ENCODE results near the gene CLEC1A.
"Not testable (repeated sequence)": the region's sequence is repeated elsewhere in the genome, so short reads cannot be mapped to it uniquely, and the experiment has no call there.

CLEC1A gene

DNA sequence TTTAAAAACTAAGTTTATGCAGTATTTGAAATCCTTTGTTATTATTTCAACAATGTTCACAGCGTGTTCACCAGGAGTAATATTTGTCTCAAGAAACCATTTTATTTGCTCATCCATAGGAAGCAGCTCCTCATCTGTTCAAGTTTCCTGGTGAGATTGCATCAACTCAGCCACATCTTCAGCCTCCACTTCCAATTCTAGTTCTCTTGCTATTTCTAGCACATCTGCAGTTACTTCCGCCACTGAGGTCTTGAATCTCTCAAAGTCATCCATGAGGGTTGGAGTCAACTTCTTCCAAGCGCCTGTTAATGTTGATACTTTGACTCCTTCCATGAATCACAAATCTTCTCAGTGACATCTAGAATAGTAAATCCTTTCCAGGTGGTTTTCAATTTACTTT, 50.3 kb downstream of the CLEC1A start:
- no peak for DNase-seq (ENCODE audit: low spot score)

DNA sequence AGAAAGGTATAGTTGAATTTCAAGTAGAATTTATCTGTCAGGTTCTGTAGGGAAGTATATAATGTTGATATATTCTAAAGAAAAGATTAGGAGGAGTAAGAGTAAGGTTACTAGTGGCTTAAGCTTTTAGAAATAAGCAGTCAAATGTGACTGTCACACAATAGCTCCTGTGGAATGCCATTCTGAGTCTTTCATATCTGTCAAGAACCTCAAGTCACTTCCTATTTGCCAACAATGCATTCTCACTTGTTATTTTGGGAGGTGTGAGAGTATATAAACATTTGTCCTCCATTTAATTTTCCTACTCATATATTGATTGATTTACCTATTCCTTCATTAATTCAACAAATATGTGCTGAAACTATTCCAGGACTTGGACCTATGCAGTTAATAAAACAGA, 56.6 kb downstream of the CLEC1A start:
- no peak for DNase-seq (ENCODE audit: low spot score)

DNA sequence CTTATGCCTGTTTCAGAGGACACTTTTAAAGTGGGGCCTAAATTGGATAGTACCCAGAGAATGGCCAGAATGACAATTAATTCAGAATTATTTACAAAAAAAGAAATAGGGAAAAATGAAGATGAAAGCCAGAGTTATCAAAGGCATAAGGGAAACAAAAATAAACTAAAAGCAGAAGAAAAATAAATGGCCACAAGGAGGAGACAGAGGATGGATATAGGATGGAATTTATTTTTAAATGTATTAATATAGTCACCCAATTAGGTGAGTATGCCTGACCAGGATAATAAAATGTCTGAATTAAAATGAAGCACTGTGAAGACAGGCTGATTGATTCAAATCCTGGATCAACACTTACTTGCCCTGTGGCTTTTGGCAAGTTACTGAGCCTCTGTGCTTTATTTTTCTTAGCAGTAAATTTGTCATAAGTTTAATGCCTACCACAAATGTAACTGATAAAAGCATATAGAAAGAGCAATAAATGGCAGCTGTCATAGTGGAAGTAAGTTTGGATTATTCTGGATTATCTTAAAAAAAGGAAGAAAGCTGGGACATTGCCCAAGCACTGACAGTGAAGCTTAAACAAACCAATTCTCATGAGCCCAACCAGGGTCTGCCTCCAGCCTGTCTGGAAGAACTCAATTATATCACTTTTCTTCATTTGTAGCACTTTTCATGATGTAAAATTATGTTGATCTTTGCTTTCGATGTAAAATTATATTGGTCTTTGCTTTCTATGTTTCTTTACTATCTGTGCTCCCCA, 64.8 kb downstream of the CLEC1A start:
- DNase-seq (ENCODE audit: low spot score) = no peak

DNA sequence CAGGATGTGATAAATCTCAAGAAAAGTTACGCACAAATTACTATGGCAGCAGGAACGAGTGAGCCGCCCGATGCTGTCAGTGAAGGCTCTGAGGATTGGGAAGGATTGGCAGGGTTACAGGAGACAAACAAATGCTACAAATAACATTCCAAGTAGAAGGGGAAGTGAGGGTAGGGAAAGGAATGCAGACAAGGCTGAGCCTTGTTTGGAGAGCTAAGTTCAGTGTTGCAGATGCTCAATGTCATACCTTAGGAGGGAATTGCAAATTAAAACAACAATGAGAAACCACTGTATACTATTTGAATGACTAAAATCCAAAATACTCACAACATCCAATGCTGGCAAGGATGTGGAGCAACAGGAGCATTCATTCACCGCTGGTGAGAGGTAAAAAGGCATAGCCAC, 67.0 kb downstream of the CLEC1A start:
- DNase-seq (ENCODE audit: low spot score) = no peak

DNA sequence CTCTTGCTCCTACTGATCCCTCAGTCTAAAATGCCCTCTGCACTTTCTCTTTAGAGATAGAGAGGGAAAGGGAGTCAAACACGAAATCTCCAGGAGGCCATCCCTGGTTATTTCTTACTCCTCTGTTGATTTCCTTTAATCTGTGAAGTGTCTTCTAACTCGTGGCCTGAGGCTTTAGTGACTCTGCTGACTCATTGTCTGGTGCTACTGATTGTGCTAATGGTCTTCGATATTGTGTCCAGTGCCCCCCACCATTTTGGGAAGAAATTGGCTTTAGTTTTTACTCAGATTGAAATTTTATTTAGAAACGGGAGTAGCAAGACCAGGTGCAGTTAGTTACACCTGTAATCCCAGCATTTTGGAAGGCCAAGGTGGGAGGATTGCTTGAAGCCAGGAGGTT, 67.5 kb downstream of the CLEC1A start:
- no peak for DNase-seq (ENCODE audit: low spot score)

DNA sequence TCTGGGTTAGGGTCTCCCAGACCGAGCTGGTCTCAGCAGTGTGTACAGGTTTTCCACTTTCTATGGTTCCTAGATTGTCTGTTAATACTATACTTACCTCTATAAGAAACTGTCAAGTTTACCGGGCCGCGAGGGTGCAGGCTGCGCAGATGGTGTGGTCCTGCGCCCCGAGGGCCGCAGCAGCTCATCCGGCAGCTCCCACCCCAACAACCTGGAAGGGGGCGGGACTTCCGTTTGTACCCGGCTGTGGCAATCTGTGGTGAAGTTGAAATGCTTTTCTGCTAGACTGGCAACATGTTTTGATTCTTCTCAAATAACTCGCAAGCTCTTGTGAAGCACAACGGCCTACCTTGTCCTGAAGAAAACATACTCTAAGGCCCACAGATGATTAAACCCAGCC, 68.3 kb downstream of the CLEC1A start, which contains the start of gene CLEC9A:
TSS of gene CLEC9A (plus strand) at position 237 of the 400 bp plus-strand sequence. CDS start 22,006 bp downstream, outside the sequence.
- no peak for DNase-seq (ENCODE audit: low spot score)

DNA sequence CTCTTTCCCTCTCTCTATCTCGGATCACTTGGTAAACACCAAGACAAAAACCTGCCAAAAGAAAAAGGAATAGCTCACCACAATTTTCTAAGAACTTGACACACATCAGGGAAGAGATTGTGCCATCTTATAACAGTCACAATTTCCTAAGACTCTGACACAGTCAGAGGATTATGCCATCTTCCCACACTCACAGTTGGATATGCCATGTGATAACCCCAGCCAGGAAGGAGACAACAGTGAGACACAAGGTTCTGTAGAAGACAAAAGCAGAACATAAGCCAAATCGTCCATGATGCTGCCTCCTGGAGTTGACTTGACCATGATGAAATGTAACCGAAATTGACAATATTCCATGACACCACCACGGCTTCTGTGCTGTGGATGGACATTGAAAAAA, 71.1 kb downstream of the CLEC1A start:
- DNase-seq (ENCODE audit: low spot score) = no peak

DNA sequence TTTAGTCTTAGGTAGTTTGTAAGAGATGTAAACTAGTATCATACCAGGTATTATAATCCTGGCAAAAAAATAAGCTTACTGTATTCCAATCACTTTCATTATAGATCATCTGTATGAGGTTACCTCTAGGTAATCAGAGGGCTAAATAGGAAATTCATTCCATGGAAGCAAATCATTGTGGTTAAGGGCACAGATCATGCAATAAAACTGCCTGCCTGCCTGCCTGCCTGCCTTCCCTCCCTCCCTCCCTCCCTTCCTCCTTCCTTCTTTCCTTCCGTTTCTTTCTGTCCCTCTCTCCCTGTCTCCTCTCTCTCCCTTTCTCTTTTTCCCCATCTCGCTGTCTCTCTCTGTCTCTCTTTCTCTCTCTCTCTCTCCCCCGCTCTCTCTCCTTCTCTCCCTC, 71.5 kb downstream of the CLEC1A start:
- DNase-seq (ENCODE audit: low spot score) = no peak

DNA sequence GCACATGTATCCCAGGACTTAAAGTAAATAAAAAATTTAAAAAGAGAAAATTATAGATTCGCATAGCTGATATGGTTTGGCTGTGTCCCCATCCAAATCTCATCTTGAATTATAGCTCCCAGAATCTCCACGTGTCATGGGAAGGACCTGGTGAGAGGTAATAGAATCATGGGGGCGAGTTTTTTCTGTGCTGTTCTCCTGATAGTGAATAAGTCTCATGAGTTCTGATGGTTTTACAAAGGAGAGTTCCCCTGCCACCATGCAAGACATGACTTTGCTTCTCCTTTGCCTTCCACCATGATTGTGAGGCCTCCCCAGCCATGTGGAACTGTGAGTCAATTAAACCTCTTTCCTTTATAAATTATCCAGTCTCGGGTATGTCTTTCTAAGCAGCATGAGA, 72.1 kb downstream of the CLEC1A start:
- DNase-seq (ENCODE audit: low spot score) = not testable (repeated sequence)

DNA sequence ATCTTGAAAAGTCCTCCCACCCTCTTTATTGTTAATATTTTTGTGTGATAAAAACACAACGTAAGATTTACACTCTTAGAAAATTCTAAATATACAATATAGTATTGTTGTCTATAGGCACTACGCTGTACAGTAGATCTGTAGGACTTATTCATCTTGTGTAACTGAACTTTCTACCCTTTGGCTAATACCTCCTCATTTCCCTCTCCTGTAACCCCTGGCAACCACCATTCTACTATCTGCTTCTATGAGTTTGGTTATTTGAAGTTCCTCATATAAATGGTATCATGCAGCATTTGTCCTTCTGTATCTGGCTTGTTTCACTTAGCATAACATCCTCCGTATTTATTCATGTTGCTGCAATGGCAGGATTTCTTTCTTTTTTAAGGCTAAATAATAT, 73.5 kb downstream of the CLEC1A start:
- DNase-seq (ENCODE audit: low spot score) = no peak

DNA sequence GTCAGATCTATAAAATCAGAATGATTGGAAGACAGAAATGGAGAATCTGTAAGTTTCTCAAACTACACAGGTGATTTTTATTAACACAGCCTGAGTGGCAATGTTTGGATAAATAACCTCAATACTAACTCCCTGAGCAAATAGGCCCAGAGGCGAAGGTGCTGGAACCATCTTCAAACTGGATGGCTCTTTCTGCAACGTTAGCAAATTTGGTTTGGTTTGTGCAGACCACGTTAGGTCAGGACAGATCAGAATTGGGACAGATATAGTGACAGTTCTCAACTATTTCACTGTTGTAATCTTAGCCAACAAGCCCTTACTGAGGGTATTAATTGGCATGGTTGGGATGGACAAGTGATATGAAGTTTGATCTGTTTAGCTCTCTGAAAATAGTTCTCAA, 77.4 kb downstream of the CLEC1A start:
- no peak for DNase-seq (ENCODE audit: low spot score)
